Smooth muscle cell (in vitro differentiated cells): ENCODE data around the gene DOCK10. TPM values are rescaled to one million over a fixed set of nuclear protein-coding genes. Genes with fewer than 3 reads are reported as not detected.

Experiments used
- DNase-seq: peaks from one replicate; lab custom pipeline; 2025; ENCODE audit not compliant: unreplicated experiment; lab: John Stamatoyannopoulos, UW
- H2AFZ ChIP-seq: fragments of 200-600 bp; sonication (generic); 2 replicates; pipeline ENCODE4 v1.6.0; 2016; ENCODE audit warnings: antibody characterized with exemption, low read depth, mild to moderate bottlenecking
- H3F3A ChIP-seq: fragments of 200-600 bp; sonication (generic); 2 replicates; pipeline ENCODE4 v1.6.0; 2017; ENCODE audit warnings: antibody characterized with exemption, low read depth
- H3K27ac ChIP-seq: fragments of 200-600 bp; sonication (generic); 2 replicates; pipeline ENCODE4 v1.5.1; 2016; ENCODE audit warnings: low read depth, mild to moderate bottlenecking
- H3K27me3 ChIP-seq: fragments of 200-600 bp; sonication (generic); 2 replicates; pipeline ENCODE4 v1.6.1; 2016; ENCODE audit warnings: low read depth, mild to moderate bottlenecking
- H3K36me3 ChIP-seq: fragments of 200-600 bp; sonication (generic); 2 replicates; pipeline ENCODE4 v1.5.1; 2016; ENCODE audit warnings: low read depth
- H3K4me1 ChIP-seq: fragments of 200-600 bp; sonication (generic); 2 replicates; pipeline ENCODE4 v1.5.1; 2016; ENCODE audit warnings: low read depth
- H3K4me2 ChIP-seq: fragments of 200-600 bp; sonication (generic); 2 replicates; pipeline ENCODE4 v1.6.0; 2016; ENCODE audit warnings: mild to moderate bottlenecking
- H3K4me3 ChIP-seq: fragments of 200-600 bp; sonication (generic); 2 replicates; pipeline ENCODE4 v1.5.1; 2016; ENCODE audit warnings: mild to moderate bottlenecking
- H3K79me2 ChIP-seq: fragments of 200-600 bp; sonication (generic); 2 replicates; pipeline ENCODE4 v1.6.0; 2016; ENCODE audit warnings: low read depth, mild to moderate bottlenecking
- H3K9ac ChIP-seq: fragments of 200-600 bp; sonication (generic); 2 replicates; pipeline ENCODE4 v1.6.0; 2016; ENCODE audit warnings: low read depth
- H3K9me3 ChIP-seq: fragments of 200-600 bp; sonication (generic); replicated peaks from 2 replicates; pipeline ENCODE4 v1.5.1; 2016; ENCODE audit warnings: low read depth
- H4K20me1 ChIP-seq: fragments of 200-600 bp; sonication (generic); 2 replicates; pipeline ENCODE4 v1.6.0; 2016; ENCODE audit warnings: low read depth
- WGBS: methylation state at CpG from one replicate; pipeline ENCODE4 v1.1.7; 2016; ENCODE audit warnings: low lambda C conversion rate; 5-methylcytosine and 5-hydroxymethylcytosine counted together
- polyA plus RNA-seq: library from polyadenylated mRNA; unstranded; fragments of >200 nt; fragmentation: Nextera tagmentation; extraction: Ambion mirVana; gene quantifications from 2 replicates; pipeline ENCODE4 v1.2.1, GENCODE V29; 2016
- total RNA-seq: library from RNA; depleted of rRNA; stranded (reverse); fragments of >200 nt; gene quantifications from 2 replicates; pipeline ENCODE4 v1.2.3, GENCODE V29; 2014
- TF ChIP-seq, protein P1 (sequence below): fragments of 200-600 bp; sonication (generic); IDR thresholded peaks from 2 replicates; pipeline ENCODE4 v1.5.1; 2017; ENCODE audit warnings: borderline replicate concordance, mild to moderate bottlenecking, antibody characterized with exemption; ENCODE audit not compliant: insufficient read depth, poor library complexity, severe bottlenecking

Gene DOCK10
- total and polyA plus RNA-seq, 2 experiments from 2014 or later: 0.04 TPM; not detected in 1

GRCh38 chr2:224837066-224837465 is 205.2 kb downstream of the DOCK10 start:
- TF ChIP-seq, protein P1, sequence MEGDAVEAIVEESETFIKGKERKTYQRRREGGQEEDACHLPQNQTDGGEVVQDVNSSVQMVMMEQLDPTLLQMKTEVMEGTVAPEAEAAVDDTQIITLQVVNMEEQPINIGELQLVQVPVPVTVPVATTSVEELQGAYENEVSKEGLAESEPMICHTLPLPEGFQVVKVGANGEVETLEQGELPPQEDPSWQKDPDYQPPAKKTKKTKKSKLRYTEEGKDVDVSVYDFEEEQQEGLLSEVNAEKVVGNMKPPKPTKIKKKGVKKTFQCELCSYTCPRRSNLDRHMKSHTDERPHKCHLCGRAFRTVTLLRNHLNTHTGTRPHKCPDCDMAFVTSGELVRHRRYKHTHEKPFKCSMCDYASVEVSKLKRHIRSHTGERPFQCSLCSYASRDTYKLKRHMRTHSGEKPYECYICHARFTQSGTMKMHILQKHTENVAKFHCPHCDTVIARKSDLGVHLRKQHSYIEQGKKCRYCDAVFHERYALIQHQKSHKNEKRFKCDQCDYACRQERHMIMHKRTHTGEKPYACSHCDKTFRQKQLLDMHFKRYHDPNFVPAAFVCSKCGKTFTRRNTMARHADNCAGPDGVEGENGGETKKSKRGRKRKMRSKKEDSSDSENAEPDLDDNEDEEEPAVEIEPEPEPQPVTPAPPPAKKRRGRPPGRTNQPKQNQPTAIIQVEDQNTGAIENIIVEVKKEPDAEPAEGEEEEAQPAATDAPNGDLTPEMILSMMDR: no peak
- Histone ChIP-seq H3K4me1 (no peaks in the 10 kb centered on the region), H2AFZ (no peak overlapping the region), H3K4me3 (no peak overlapping the region), H4K20me1 (no peaks in the 10 kb centered on the region), H3K9me3 (no peaks in the 10 kb centered on the region), H3K79me2 (no peaks in the 10 kb centered on the region), H3K4me2 (no peak overlapping the region), H3F3A (no peaks in the 10 kb centered on the region), H3K36me3 (no peaks in the 10 kb centered on the region), H3K27ac (no peak overlapping the region), H3K9ac (no peak overlapping the region), H3K27me3 (no peaks in the 10 kb centered on the region)
- 98% methylated on average over 2 of the region's 2 CpGs for WGBS
- DNase-seq: no peak

DNA sequence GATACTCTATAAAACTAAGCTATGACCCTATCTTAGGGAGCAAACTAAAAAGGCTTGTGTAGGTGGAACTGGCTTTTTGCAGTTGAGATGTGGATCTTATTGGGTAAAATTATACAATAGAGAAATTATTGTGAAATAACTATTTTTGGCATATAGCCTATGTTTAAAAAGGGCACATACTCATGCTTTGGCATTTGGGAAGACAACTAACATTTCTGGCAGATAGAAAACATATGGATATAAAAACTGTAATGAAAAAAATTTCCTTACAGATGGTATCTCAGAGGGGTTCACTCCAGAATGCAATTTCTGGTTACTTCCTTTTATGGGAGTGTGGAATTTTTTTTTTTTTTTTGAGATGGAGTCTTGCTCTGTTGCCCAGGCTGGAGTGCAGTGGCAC is 206.0 kb downstream of the DOCK10 start:
- Histone ChIP-seq H3F3A (no peaks in the 10 kb centered on the region), H4K20me1 (no peaks in the 10 kb centered on the region), H3K27ac (no peak overlapping the region), H2AFZ (no peak overlapping the region), H3K4me1 (no peaks in the 10 kb centered on the region), H3K4me2 (no peak overlapping the region), H3K79me2 (no peaks in the 10 kb centered on the region), H3K9ac (no peak overlapping the region), H3K36me3 (no peaks in the 10 kb centered on the region), H3K9me3 (no peaks in the 10 kb centered on the region), H3K4me3 (no peak overlapping the region), H3K27me3 (no peaks in the 10 kb centered on the region)
- TF ChIP-seq, protein P1: no peak
- no peak for DNase-seq

DNA sequence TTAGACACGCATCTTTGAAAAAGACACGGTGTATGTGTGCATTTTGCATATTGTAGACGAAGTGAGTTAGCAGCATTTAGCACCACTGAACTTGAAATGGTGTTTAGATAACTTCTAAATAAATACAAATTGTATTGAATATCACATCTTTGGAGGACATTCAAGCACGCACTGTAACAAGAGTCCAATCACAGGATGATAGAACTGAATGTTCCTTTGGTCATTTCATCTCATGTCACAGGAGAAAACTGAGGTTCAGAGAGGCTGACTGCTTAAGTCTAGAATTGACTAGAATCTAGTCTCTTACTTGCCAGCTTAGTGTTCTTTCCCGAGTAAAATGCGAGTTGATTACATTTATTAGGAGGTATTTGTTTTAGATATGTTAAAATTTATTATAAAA is 206.9 kb downstream of the DOCK10 start:
- Histone ChIP-seq H3K79me2 (no peaks in the 10 kb centered on the region), H3K27me3 (no peaks in the 10 kb centered on the region), H2AFZ (no peak overlapping the region), H3K4me1 (no peaks in the 10 kb centered on the region), H3K27ac (no peak overlapping the region), H3K9me3 (no peaks in the 10 kb centered on the region), H3K36me3 (no peaks in the 10 kb centered on the region), H3F3A (no peaks in the 10 kb centered on the region), H3K4me3 (no peak overlapping the region), H3K9ac (no peak overlapping the region), H4K20me1 (no peaks in the 10 kb centered on the region), H3K4me2 (no peak overlapping the region)
- DNase-seq: no peak
- WGBS: 83% methylated on average over 6 of the region's 6 CpGs
- TF ChIP-seq, protein P1: no peak

- H4K20me1 ChIP-seq: no peaks in the 10 kb centered on the region
- no peak overlapping the region for H3K9ac ChIP-seq
- H3K4me2 ChIP-seq: no peak overlapping the region
- H3K27ac ChIP-seq: no peak overlapping the region
- DNase-seq: no peak
- no peaks in the 10 kb centered on the region for H3K9me3 ChIP-seq
- WGBS: 83% methylated on average over 2 of the region's 2 CpGs
- no peaks in the 10 kb centered on the region for H3K79me2 ChIP-seq
- no peaks in the 10 kb centered on the region for H3K36me3 ChIP-seq
- H3K4me1 ChIP-seq: no peaks in the 10 kb centered on the region
- no peaks in the 10 kb centered on the region for H3F3A ChIP-seq
- no peak overlapping the region for H2AFZ ChIP-seq
- TF ChIP-seq, protein P1: no peak
- H3K27me3 ChIP-seq: no peaks in the 10 kb centered on the region
- no peak overlapping the region for H3K4me3 ChIP-seq
Observed at GRCh38 chr2:224833986-224834385, 208.3 kb downstream of the DOCK10 start.
